H1 (cell line): ENCODE data around the gene TMED4. TPM values are rescaled to one million over a fixed set of nuclear protein-coding genes. Genes with fewer than 3 reads are reported as not detected.

Source experiments
- CTCF ChIA-PET: fragments of 300-600 bp; sonication (Branson Sonifier 250); formaldehyde crosslinking; loops from one replicate; lab custom pipeline; 2021; ENCODE audit not compliant: partially characterized antibody; lab: Charles Lee
- POLR2A ChIA-PET: fragments of 300-600 bp; sonication (Branson Sonifier 250); formaldehyde crosslinking; loops from one replicate; lab custom pipeline; 2021; ENCODE audit warnings: inconsistent platforms; ENCODE audit not compliant: partially characterized antibody; lab: Charles Lee
- DNase-seq, 2 experiments: peaks; one replicate each; pipeline versions ENCODE4 v3.0.0 to v3.0.0-alpha.2; 2010 to 2022; ENCODE audit warnings: low spot score in 2 of 2, low read depth in 1 of 2, mixed read lengths in 1 of 2
- FAIRE-seq: peaks from 2 replicates; lab custom pipeline; 2011; peaks lifted over from hg19 to GRCh38; lab: Jason Lieb, UNC
- H2AFZ ChIP-seq: 2 replicates; pipeline ENCODE4 v1.8.1; 2012; ENCODE audit warnings: low read length, inconsistent platforms
- H2AK5ac ChIP-seq: 2 replicates; pipeline ENCODE4 v1.6.1; 2013; ENCODE audit warnings: low read depth, low read length
- H2BK120ac ChIP-seq: replicated peaks from 2 replicates; pipeline ENCODE3; 2013; ENCODE audit warnings: low read depth, low read length, inconsistent platforms
- H2BK12ac ChIP-seq: 2 replicates; pipeline ENCODE4 v1.6.1; 2013; ENCODE audit warnings: low read depth, low read length
- H2BK15ac ChIP-seq: 2 replicates; pipeline ENCODE4 v1.6.1; 2013; ENCODE audit warnings: low read length
- H2BK20ac ChIP-seq: 2 replicates; pipeline ENCODE4 v1.6.1; 2013; ENCODE audit warnings: low read length
- H2BK5ac ChIP-seq: 2 replicates; pipeline ENCODE4 v1.6.1; 2013; ENCODE audit warnings: low read depth, low read length
- H3K14ac ChIP-seq: 2 replicates; pipeline ENCODE4 v1.6.1; 2013; ENCODE audit warnings: inconsistent platforms; ENCODE audit not compliant: insufficient read length
- H3K18ac ChIP-seq: 2 replicates; pipeline ENCODE4 v1.6.1; 2013; ENCODE audit warnings: low read length; ENCODE audit errors: extremely low read depth
- H3K23ac ChIP-seq: 2 replicates; pipeline ENCODE4 v1.6.1; 2013; ENCODE audit warnings: inconsistent platforms; ENCODE audit not compliant: insufficient read length
- H3K23me2 ChIP-seq: 2 replicates; pipeline ENCODE4 v1.6.1; 2013; ENCODE audit warnings: low read depth, low read length
- H3K27ac ChIP-seq: 2 replicates; pipeline ENCODE4 v1.6.1; 2011; ENCODE audit warnings: low read depth, low read length, inconsistent platforms
- H3K27me3 ChIP-seq, 4 experiments: replicated peaks in 1 of 4; 1 replicate in 1 of 4; 2 replicates in 3 of 4; pipeline versions ENCODE4 v1.6.1 to v1.8.1; 2011 to 2013; ENCODE audit warnings: low read length in 3 of 4, mild to moderate bottlenecking in 3 of 4, inconsistent platforms in 2 of 4, mixed read lengths in 2 of 4, moderate library complexity in 1 of 4; ENCODE audit not compliant: control insufficient read depth in 3 of 4, insufficient read depth in 3 of 4; ENCODE audit errors: extremely low read depth in 1 of 4
- H3K36me3 ChIP-seq, 4 experiments: 2 replicates each; pipeline versions ENCODE4 v1.6.1 to v1.8.1; 2011 to 2013; ENCODE audit warnings: mild to moderate bottlenecking in 4 of 4, low read length in 3 of 4, moderate library complexity in 2 of 4, control low read depth in 1 of 4, inconsistent platforms in 1 of 4; ENCODE audit not compliant: insufficient read depth in 4 of 4, control insufficient read depth in 2 of 4
- H3K4ac ChIP-seq: replicated peaks from 2 replicates; pipeline ENCODE3; 2013; ENCODE audit warnings: low read length, low read depth, mixed read lengths, inconsistent platforms; ENCODE audit not compliant: insufficient read length
- H3K4me1 ChIP-seq, 4 experiments: replicated peaks in 1 of 4; 1 replicate in 1 of 4; 2 replicates in 3 of 4; pipeline versions ENCODE4 v1.6.1 to v1.8.1; 2011 to 2013; ENCODE audit warnings: low read length in 3 of 4, inconsistent platforms in 2 of 4, mixed read lengths in 1 of 4; ENCODE audit not compliant: insufficient read depth in 4 of 4, control insufficient read depth in 3 of 4
- H3K4me2 ChIP-seq, 2 experiments: 2 replicates each; pipeline versions ENCODE4 v1.6.1 to v1.8.1; 2011 to 2013; ENCODE audit warnings: low read depth in 2 of 2, low read length in 2 of 2, control low read depth in 1 of 2, inconsistent platforms in 1 of 2, mild to moderate bottlenecking in 1 of 2; ENCODE audit not compliant: insufficient read depth in 1 of 2
- H3K4me3 ChIP-seq, 4 experiments: fragments of 200-600, 300-600 bp in 1 of 4; sonication (generic), shearing (Covaris generic), sonication (Bioruptor Twin) in 1 of 4; 2 replicates each; pipeline versions ENCODE4 v1.5.1 to v1.8.1; 2011 to 2016; ENCODE audit warnings: low read length in 4 of 4, low read depth in 3 of 4, control low read depth in 2 of 4, inconsistent platforms in 2 of 4, mild to moderate bottlenecking in 2 of 4, mixed read lengths in 1 of 4, moderate library complexity in 1 of 4; ENCODE audit not compliant: insufficient read depth in 2 of 4; ENCODE audit errors: extremely low read depth in 1 of 4
- H3K56ac ChIP-seq: replicated peaks from 2 replicates; pipeline ENCODE3; 2013; ENCODE audit warnings: low read depth, mild to moderate bottlenecking, mixed read lengths, low read length, inconsistent platforms; ENCODE audit not compliant: insufficient read length
- H3K79me1 ChIP-seq: 2 replicates; pipeline ENCODE4 v1.6.1; 2013; ENCODE audit warnings: low read depth, low read length, control low read depth
- H3K79me2 ChIP-seq, 2 experiments: 2 replicates each; pipeline versions ENCODE4 v1.6.1 to v1.8.1; 2012 to 2013; ENCODE audit warnings: low read length in 2 of 2, mild to moderate bottlenecking in 2 of 2, inconsistent platforms in 1 of 2; ENCODE audit not compliant: insufficient read depth in 2 of 2, control insufficient read depth in 1 of 2
- H3K9ac ChIP-seq, 4 experiments: replicated peaks in 1 of 4; 1 replicate in 1 of 4; 2 replicates in 3 of 4; pipeline versions ENCODE4 v1.6.1 to v1.8.1; 2011 to 2013; ENCODE audit warnings: low read depth in 3 of 4, low read length in 3 of 4, control low read depth in 2 of 4, mild to moderate bottlenecking in 2 of 4, moderate library complexity in 2 of 4, inconsistent platforms in 1 of 4; ENCODE audit errors: extremely low read depth in 1 of 4
- H3K9me3 ChIP-seq, 2 experiments: 2 replicates each; pipeline versions ENCODE4 v1.6.1 to v1.8.1; 2012 to 2013; ENCODE audit warnings: mild to moderate bottlenecking in 2 of 2, moderate library complexity in 2 of 2, control low read depth in 1 of 2, inconsistent platforms in 1 of 2, low read depth in 1 of 2, low read length in 1 of 2, mixed read lengths in 1 of 2; ENCODE audit not compliant: insufficient read depth in 2 of 2
- H4K20me1 ChIP-seq, 2 experiments: replicated peaks in 1 of 2; 2 replicates each; pipeline versions ENCODE3 to v1.8.1; 2011 to 2013; ENCODE audit warnings: inconsistent platforms in 2 of 2, low read length in 2 of 2, mild to moderate bottlenecking in 1 of 2; ENCODE audit not compliant: insufficient read depth in 2 of 2, control insufficient read depth in 1 of 2
- H4K5ac ChIP-seq: 2 replicates; pipeline ENCODE4 v1.6.1; 2013; ENCODE audit warnings: low read length, low read depth, mixed read lengths, inconsistent platforms; ENCODE audit not compliant: insufficient read length
- H4K8ac ChIP-seq: 2 replicates; pipeline ENCODE4 v1.8.0; 2013; ENCODE audit warnings: mild to moderate bottlenecking, moderate library complexity, low read length, inconsistent platforms; ENCODE audit not compliant: insufficient read depth; ENCODE audit errors: extremely low read depth
- H4K91ac ChIP-seq: replicated peaks from 2 replicates; pipeline ENCODE3; 2013; ENCODE audit warnings: low read length, mixed read lengths, inconsistent platforms; ENCODE audit not compliant: insufficient read length
- JUND ChIP-seq: IDR thresholded peaks from 2 replicates; pipeline ENCODE4 v1.6.1; 2011; ENCODE audit warnings: mild to moderate bottlenecking, improper control_type of control experiment, low read length
- POLR2A ChIP-seq, 2 experiments: IDR thresholded peaks; 1 replicate in 1 of 2; 2 replicates in 1 of 2; pipeline ENCODE4 v1.6.1; 2011; ENCODE audit warnings: low read depth in 2 of 2, low read length in 2 of 2, mild to moderate bottlenecking in 2 of 2; ENCODE audit errors: control extremely low read depth in 1 of 2
- TAF1 ChIP-seq: IDR thresholded peaks from 2 replicates; pipeline ENCODE4 v1.6.1; 2011; ENCODE audit warnings: mild to moderate bottlenecking, low read depth, low read length
- WGBS, 2 experiments: shearing (Covaris generic) in 1 of 2; methylation state at CpG; one replicate each; pipeline versions ENCODE4 v1.1.6 to v1.1.7; 2013 to 2015; ENCODE audit warnings: low lambda C conversion rate in 2 of 2, mixed read lengths in 2 of 2, inconsistent platforms in 1 of 2, low coverage in 1 of 2, missing lambda C conversion rate in 1 of 2; ENCODE audit not compliant: insufficient replicate concordance in 2 of 2, insufficient coverage in 1 of 2, insufficient read length in 1 of 2; ENCODE audit errors: extremely low coverage in 1 of 2, missing lambda C conversion rate in 1 of 2; 5-methylcytosine and 5-hydroxymethylcytosine counted together
- polyA plus RNA-seq, 7 experiments: library from polyadenylated mRNA; depleted of rRNA in 3 of 7; stranded (reverse) in 5 of 7; unstranded in 2 of 7; fragments of >200 nt in 5 of 7; fragments of 200-250 nt in 2 of 7; gene quantifications; 1 replicate in 5 of 7; 2 replicates in 1 of 7; 4 replicates in 1 of 7; pipeline versions ENCODE4 v1.2.1 to v1.2.3, GENCODE V29; 2011 to 2013; ENCODE audit warnings: missing spikeins in 2 of 7, mixed read lengths in 2 of 7
- total RNA-seq: library from RNA; stranded (reverse); fragmentation: NEBNext Ultra II Directional; extraction: Animal tissue kit (Norgen Biotek cat#: 25700); gene quantifications from 2 replicates; pipeline ENCODE4 v1.2.1, GENCODE V29; 2021

The TMED4 gene
- total and polyA plus RNA-seq, 2 of the 8 experiments (the other 6 are each of a cell fraction or from before 2014, with no cell fraction given), result 44.9 to 76.7 TPM

DNA sequence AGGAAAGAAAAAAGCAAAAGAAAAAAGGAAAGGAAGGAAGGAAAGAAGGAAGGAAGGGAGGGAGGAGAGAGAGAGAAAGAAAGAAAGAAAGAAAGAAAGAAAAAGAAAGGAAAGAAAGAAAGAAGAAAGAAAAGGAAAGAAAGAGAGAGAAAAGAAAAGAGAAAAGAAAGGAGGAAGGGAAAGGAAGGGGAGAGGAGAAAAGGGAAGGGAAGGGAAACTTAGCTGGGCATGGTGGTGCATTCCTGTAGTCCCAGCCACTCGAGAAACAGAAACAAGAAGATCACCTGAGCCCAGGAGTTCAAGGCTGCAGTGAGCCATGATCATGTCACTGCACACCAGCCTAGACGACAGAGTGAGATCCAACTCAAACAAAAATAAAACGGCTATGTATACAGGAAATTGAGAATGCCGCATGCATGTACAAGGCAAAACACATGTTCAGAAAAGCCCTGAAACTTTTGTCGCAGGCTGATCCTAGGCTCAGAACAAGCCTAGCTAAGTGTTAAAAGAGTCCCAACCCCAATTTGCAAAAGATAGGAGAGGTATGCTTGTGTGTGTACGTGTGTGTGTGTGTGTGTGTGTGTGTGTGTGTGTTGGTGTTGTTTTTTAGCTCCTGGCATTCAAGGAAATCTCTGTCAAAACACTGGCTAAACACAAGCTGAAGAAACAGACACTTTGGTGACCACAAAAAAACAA lies 34.3 kb downstream of the TMED4 start:
- Histone ChIP-seq H2AK5ac (no peak overlapping the region), H3K14ac (no peak overlapping the region), H3K27ac (no peak overlapping the region), H3K4me3 (no peak overlapping the region), H4K91ac (no peak overlapping the region), H2BK20ac (no peak overlapping the region)
- POLR2A ChIA-PET, result interaction anchor here (0.9 to 3.0 kb wide), 5 partner anchors 13 to 22 kb away, joined by 3 to 12 read pairs (median 3); no protein-coding TSS in a partner anchor
- TF ChIP-seq POLR2A (IDR thresholded peaks at IDR 0.05; ENCODE audit: control extremely low read depth in 1 of 2, low read depth in 2 of 2, low read length in 2 of 2) (no peak), JUND (no peak), TAF1 (no peak)
- TF ChIP-seq, all 59 proteins: peak for 0
- FAIRE-seq (no peak), DNase-seq (no peak)
- no peaks in the 10 kb centered on the region for H3K9me3 ChIP-seq
- WGBS, 2 experiments, result 76% methylated on average over 6 of the region's 6 CpGs; no CpG with 5 or more reads in 1 of the 2 experiments
- H2BK120ac ChIP-seq, result no peak overlapping the region
- H2BK15ac ChIP-seq, result no peak overlapping the region
- no peak overlapping the region for H2BK5ac ChIP-seq
- no peak overlapping the region for H3K18ac ChIP-seq
- no peaks in the 10 kb centered on the region for H3K27me3 ChIP-seq
- no peaks in the 10 kb centered on the region for H3K79me2 ChIP-seq
- no peaks in the 10 kb centered on the region for H3K23me2 ChIP-seq
- CTCF ChIA-PET, result interaction anchor here (0.6 to 8.9 kb wide), 6 partner anchors 9 to 588 kb away, joined by 3 to 56 read pairs (median 4); no protein-coding TSS in a partner anchor
- no peak overlapping the region for H3K4me2 ChIP-seq
- no peak overlapping the region for H3K23ac ChIP-seq
- H4K5ac ChIP-seq, result no peak overlapping the region
- H3K4me1 ChIP-seq, result no peaks in the 10 kb centered on the region
- H3K36me3 ChIP-seq, result no peaks in the 10 kb centered on the region
- no peak overlapping the region for H3K56ac ChIP-seq
- no peaks in the 10 kb centered on the region for H3K79me1 ChIP-seq
- no peak overlapping the region for H4K8ac ChIP-seq
- peak overlapping the region; percentile 43 for H2AFZ ChIP-seq
- H4K20me1 ChIP-seq, result no peaks in the 10 kb centered on the region
- H3K4ac ChIP-seq, result no peak overlapping the region
- H2BK12ac ChIP-seq, result no peak overlapping the region
- H3K9ac ChIP-seq, result no peak overlapping the region
